H9 (cell line): ENCODE data around the gene CENPA. TPM values are rescaled to one million over a fixed set of nuclear protein-coding genes. Genes with fewer than 3 reads are reported as not detected.

Source experiments
- DNase-seq: peaks from one replicate; pipeline ENCODE4 v3.0.0-alpha.2; 2017
- H2AFZ ChIP-seq: one replicate; pipeline ENCODE4 v1.6.1; 2013; ENCODE audit warnings: mild to moderate bottlenecking, low read length, control low read depth, moderate library complexity
- H2AK5ac ChIP-seq: 2 replicates; pipeline ENCODE4 v1.6.1; 2013; ENCODE audit warnings: low read length, control low read depth, mixed read lengths; ENCODE audit not compliant: insufficient read length
- H2BK120ac ChIP-seq: one replicate; pipeline ENCODE4 v1.6.1; 2013; ENCODE audit warnings: low read depth, mild to moderate bottlenecking, low read length, control low read depth, inconsistent platforms; ENCODE audit not compliant: poor library complexity, severe bottlenecking
- H2BK12ac ChIP-seq: 2 replicates; pipeline ENCODE4 v1.6.1; 2013; ENCODE audit warnings: low read length, control low read depth, mixed read lengths, low read depth; ENCODE audit not compliant: insufficient read length
- H2BK15ac ChIP-seq: 2 replicates; pipeline ENCODE4 v1.6.1; 2013; ENCODE audit warnings: low read depth, low read length, control low read depth
- H2BK20ac ChIP-seq: one replicate; pipeline ENCODE4 v1.6.1; 2013; ENCODE audit warnings: low read depth, mild to moderate bottlenecking, low read length, control low read depth, inconsistent platforms; ENCODE audit not compliant: poor library complexity, severe bottlenecking
- H2BK5ac ChIP-seq: 2 replicates; pipeline ENCODE4 v1.6.1; 2013; ENCODE audit warnings: low read length, control low read depth, mixed read lengths; ENCODE audit not compliant: insufficient read length
- H3K14ac ChIP-seq: 2 replicates; pipeline ENCODE4 v1.6.1; 2013; ENCODE audit warnings: low read length, control low read depth; ENCODE audit not compliant: insufficient read depth
- H3K18ac ChIP-seq: 2 replicates; pipeline ENCODE4 v1.6.1; 2013; ENCODE audit warnings: low read depth, mild to moderate bottlenecking, mixed read lengths, low read length, control low read depth; ENCODE audit not compliant: insufficient read length
- H3K23ac ChIP-seq: 2 replicates; pipeline ENCODE4 v1.6.1; 2013; ENCODE audit warnings: low read length, control low read depth, mixed read lengths, low read depth; ENCODE audit not compliant: insufficient read length
- H3K23me2 ChIP-seq: 2 replicates; pipeline ENCODE4 v1.6.1; 2013; ENCODE audit warnings: low read depth, mild to moderate bottlenecking, mixed read lengths, low read length, control low read depth; ENCODE audit not compliant: insufficient read length, poor library complexity, severe bottlenecking
- H3K27ac ChIP-seq: 2 replicates; pipeline ENCODE4 v1.5.1; 2013; ENCODE audit warnings: low read length, control low read depth, mixed read lengths, low read depth; ENCODE audit not compliant: insufficient read length
- H3K27me3 ChIP-seq: 2 replicates; pipeline ENCODE4 v1.6.1; 2013; ENCODE audit warnings: low read length, control low read depth, inconsistent platforms; ENCODE audit not compliant: insufficient read depth
- H3K4ac ChIP-seq: 2 replicates; pipeline ENCODE4 v1.6.1; 2013; ENCODE audit warnings: low read depth, mild to moderate bottlenecking, control low read depth, inconsistent platforms, low read length, moderate library complexity
- H3K4me1 ChIP-seq: 2 replicates; pipeline ENCODE4 v1.6.1; 2013; ENCODE audit warnings: low read length, control low read depth, inconsistent platforms; ENCODE audit not compliant: insufficient read depth
- H3K4me2 ChIP-seq: 2 replicates; pipeline ENCODE4 v1.6.1; 2013; ENCODE audit warnings: low read length, control low read depth, mixed read lengths; ENCODE audit not compliant: insufficient read length, insufficient read depth
- H3K56ac ChIP-seq: 2 replicates; pipeline ENCODE4 v1.6.1; 2013; ENCODE audit warnings: low read depth, mild to moderate bottlenecking, mixed read lengths, low read length, control low read depth; ENCODE audit not compliant: insufficient read length
- H3K79me1 ChIP-seq: 2 replicates; pipeline ENCODE4 v1.6.1; 2013; ENCODE audit warnings: low read depth, mild to moderate bottlenecking, moderate library complexity, low read length, control low read depth, inconsistent platforms; ENCODE audit not compliant: insufficient read depth, poor library complexity, severe bottlenecking
- H3K79me2 ChIP-seq: 2 replicates; pipeline ENCODE4 v1.6.1; 2013; ENCODE audit warnings: low read length, control low read depth, inconsistent platforms; ENCODE audit not compliant: insufficient read depth
- H3K9ac ChIP-seq: 2 replicates; pipeline ENCODE4 v1.6.1; 2013; ENCODE audit warnings: low read length, control low read depth, mixed read lengths; ENCODE audit not compliant: insufficient read length; ENCODE audit errors: extremely low read depth
- H3K9me3 ChIP-seq: one replicate; pipeline ENCODE4 v1.6.1; 2013; ENCODE audit warnings: low read depth, low read length, inconsistent platforms; ENCODE audit not compliant: control insufficient read depth
- H3T11ph ChIP-seq: one replicate; pipeline ENCODE4 v1.6.1; 2013; ENCODE audit warnings: mild to moderate bottlenecking, low read length, control low read depth, inconsistent platforms
- H4K20me1 ChIP-seq: one replicate; pipeline ENCODE4 v1.6.1; 2013; ENCODE audit not compliant: control insufficient read depth, insufficient read length, insufficient read depth
- H4K5ac ChIP-seq: 2 replicates; pipeline ENCODE4 v1.6.1; 2013; ENCODE audit warnings: low read depth, mild to moderate bottlenecking, mixed read lengths, low read length, control low read depth; ENCODE audit not compliant: insufficient read length
- H4K8ac ChIP-seq: replicated peaks from 2 replicates; pipeline ENCODE4 v1.6.1; 2013; ENCODE audit warnings: low read length, control low read depth, mixed read lengths, low read depth; ENCODE audit not compliant: insufficient read length
- H4K91ac ChIP-seq: 2 replicates; pipeline ENCODE4 v1.6.1; 2013; ENCODE audit warnings: low read depth, mild to moderate bottlenecking, moderate library complexity, mixed read lengths, low read length, control low read depth; ENCODE audit not compliant: insufficient read length
- H3K27ac Mint-ChIP-seq, 3 experiments: 2 replicates in 2 of 3; 3 replicates in 1 of 3; pipeline ENCODE4 v1.8.0; 2020 to 2021; ENCODE audit warnings: mixed read lengths in 3 of 3, mild to moderate bottlenecking in 1 of 3, moderate library complexity in 1 of 3
- H3K27me3 Mint-ChIP-seq: 2 replicates; pipeline ENCODE4 v1.8.0; 2021; ENCODE audit warnings: low read depth, mild to moderate bottlenecking, moderate library complexity, mixed read lengths
- H3K36me3 Mint-ChIP-seq, 3 experiments: 2 replicates in 2 of 3; 3 replicates in 1 of 3; pipeline ENCODE4 v1.8.0; 2020 to 2021; ENCODE audit warnings: low read depth in 3 of 3, mixed read lengths in 3 of 3; ENCODE audit not compliant: insufficient read depth in 1 of 3
- H3K4me1 Mint-ChIP-seq, 2 experiments: 2 replicates each; pipeline ENCODE4 v1.8.0; 2020; ENCODE audit warnings: mixed read lengths in 2 of 2
- H3K4me3 Mint-ChIP-seq, 2 experiments: 2 replicates in 1 of 2; 3 replicates in 1 of 2; pipeline ENCODE4 v1.8.0; 2020 to 2021; ENCODE audit warnings: mild to moderate bottlenecking in 2 of 2, mixed read lengths in 2 of 2, moderate library complexity in 1 of 2
- H3K9me3 Mint-ChIP-seq, 2 experiments: 2 replicates in 1 of 2; 3 replicates in 1 of 2; pipeline ENCODE4 v1.8.0; 2020; ENCODE audit warnings: mild to moderate bottlenecking in 2 of 2, mixed read lengths in 2 of 2, moderate library complexity in 1 of 2
- WGBS: extraction: QIAGEN DNeasy Blood & Tissue Kit; methylation state at CpG from one replicate; pipeline ENCODE4 v1.1.7; 2013; ENCODE audit warnings: missing lambda C conversion rate, low lambda C conversion rate, mixed read lengths; ENCODE audit not compliant: insufficient read length; ENCODE audit errors: extremely low coverage; 5-methylcytosine and 5-hydroxymethylcytosine counted together
- total RNA-seq: library from RNA; stranded (reverse); gene quantifications from 2 replicates; pipeline ENCODE4 v1.2.1, GENCODE V29; 2021
- TF ChIP-seq, protein P1 (sequence below): fragments of 200-600 bp; sonication (generic); conservative IDR thresholded peaks from 3 replicates; pipeline ENCODE4 v1.8.0; 2021; ENCODE audit warnings: antibody characterized with exemption, mild to moderate bottlenecking

The CENPA gene
- total RNA-seq, 1 experiment from 2014 or later, result 19.3 TPM

DNA sequence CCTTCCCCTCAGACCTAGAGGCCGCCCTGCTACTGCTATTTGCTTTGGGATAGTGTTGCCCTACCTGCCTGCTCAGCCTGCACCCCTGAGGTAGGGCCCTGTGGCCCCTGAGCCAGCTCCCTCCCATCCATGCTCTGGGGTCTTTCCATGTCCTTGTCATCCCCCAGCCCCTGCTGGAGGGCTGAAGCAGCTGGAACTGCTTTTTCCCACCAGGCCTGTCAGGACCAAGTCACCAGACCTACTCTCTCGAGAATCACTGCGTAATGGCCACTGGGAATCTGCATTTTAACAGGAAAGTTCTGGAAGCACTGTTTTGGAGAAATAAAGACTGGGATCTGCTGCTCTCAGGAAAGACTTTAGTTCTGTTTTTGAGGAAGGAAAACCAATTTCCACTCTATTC is 42.0 kb upstream of the CENPA start:
- no peak overlapping the region for H3K27ac ChIP-seq
- TF ChIP-seq, protein P1, sequence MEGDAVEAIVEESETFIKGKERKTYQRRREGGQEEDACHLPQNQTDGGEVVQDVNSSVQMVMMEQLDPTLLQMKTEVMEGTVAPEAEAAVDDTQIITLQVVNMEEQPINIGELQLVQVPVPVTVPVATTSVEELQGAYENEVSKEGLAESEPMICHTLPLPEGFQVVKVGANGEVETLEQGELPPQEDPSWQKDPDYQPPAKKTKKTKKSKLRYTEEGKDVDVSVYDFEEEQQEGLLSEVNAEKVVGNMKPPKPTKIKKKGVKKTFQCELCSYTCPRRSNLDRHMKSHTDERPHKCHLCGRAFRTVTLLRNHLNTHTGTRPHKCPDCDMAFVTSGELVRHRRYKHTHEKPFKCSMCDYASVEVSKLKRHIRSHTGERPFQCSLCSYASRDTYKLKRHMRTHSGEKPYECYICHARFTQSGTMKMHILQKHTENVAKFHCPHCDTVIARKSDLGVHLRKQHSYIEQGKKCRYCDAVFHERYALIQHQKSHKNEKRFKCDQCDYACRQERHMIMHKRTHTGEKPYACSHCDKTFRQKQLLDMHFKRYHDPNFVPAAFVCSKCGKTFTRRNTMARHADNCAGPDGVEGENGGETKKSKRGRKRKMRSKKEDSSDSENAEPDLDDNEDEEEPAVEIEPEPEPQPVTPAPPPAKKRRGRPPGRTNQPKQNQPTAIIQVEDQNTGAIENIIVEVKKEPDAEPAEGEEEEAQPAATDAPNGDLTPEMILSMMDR, result no peak
- H3K23me2 ChIP-seq, result no peaks in the 10 kb centered on the region
- H3K14ac ChIP-seq, result no peak overlapping the region
- H3T11ph ChIP-seq, result no peak overlapping the region
- H4K20me1 ChIP-seq, result no peaks in the 10 kb centered on the region
- no peaks in the 10 kb centered on the region for H3K79me1 ChIP-seq
- no peak overlapping the region for H3K9ac ChIP-seq
- no peaks in the 10 kb centered on the region for H3K79me2 ChIP-seq
- H3K23ac ChIP-seq, result no peak overlapping the region
- H3K18ac ChIP-seq, result no peak overlapping the region
- no peak overlapping the region for H4K5ac ChIP-seq
- Mint-ChIP-seq H3K4me1 (0 out of 4 replicates have a peak, but pooled peaks cover 0 to 2% of the 10 kb centered on the region in 2 experiments), H3K9me3 (no peaks in the 10 kb centered on the region; a peak in 1 of 5 replicates), H3K27ac (no peak overlapping the region), H3K4me3 (no peak overlapping the region), H3K27me3 (peaks cover 38% of the 10 kb centered on the region), H3K36me3 (no peaks in the 10 kb centered on the region)
- H2AFZ ChIP-seq, result no peak overlapping the region
- WGBS, result no CpG with 5 or more reads among the region's 3 CpGs
- H2BK12ac ChIP-seq, result no peak overlapping the region
- H3K4me2 ChIP-seq, result no peak overlapping the region
- no peak overlapping the region for H2AK5ac ChIP-seq
- no peaks in the 10 kb centered on the region for H3K4me1 ChIP-seq
- no peak overlapping the region for H3K4ac ChIP-seq
- H2BK120ac ChIP-seq, result no peak overlapping the region
- no peak overlapping the region for H2BK5ac ChIP-seq
- H2BK20ac ChIP-seq, result no peak overlapping the region
- H2BK15ac ChIP-seq, result no peak overlapping the region
- no peak overlapping the region for H4K91ac ChIP-seq
- no peaks in the 10 kb centered on the region for H3K9me3 ChIP-seq
- no peak overlapping the region for H4K8ac ChIP-seq
- H3K27me3 ChIP-seq, result no peaks in the 10 kb centered on the region
- no peak overlapping the region for H3K56ac ChIP-seq
- no peak for DNase-seq
